Measurements from ENCODE around the gene MRFAP1. TPM values are rescaled to one million over a fixed set of nuclear protein-coding genes. Genes with fewer than 3 reads are reported as not detected.

MRFAP1 gene
- total and polyA plus RNA-seq, 7 donors, result 196 to 261 (median 226) TPM

GRCh38 chr4:6618386-6619115 is 21.9 kb upstream of the MRFAP1 start:
- TF ChIP-seq POLR2AphosphoS5 (IDR thresholded peaks at IDR 0.05) (no peak), EP300 (IDR thresholded peaks at IDR 0.05) (no peak), CTCF (IDR thresholded peaks at IDR 0.05) (no peak), POLR2A (IDR thresholded peaks at IDR 0.05) (no peak)
- Histone ChIP-seq H3K27me3 (no peaks in the 10 kb centered on the region), H3K9me3 (no peaks in the 10 kb centered on the region), H3K4me1 (no peaks in the 10 kb centered on the region), H3K27ac (no peak overlapping the region), H3K4me3 (no peak overlapping the region), H3K36me3 (peaks cover 0 to 62% (median 19%) of the 10 kb centered on the region in 4 donors)
- peak; percentile 45 for DNase-seq
- intact Hi-C loops (cut with DNase I), result no loop called here
- WGBS, 2 donors, result 92% methylated on average over 19 of the region's 19 CpGs

- no peaks in the 10 kb centered on the region for H3K27me3 ChIP-seq
- no peaks in the 10 kb centered on the region for H3K9me3 ChIP-seq
- DNase-seq, result peak; percentile 46
- no peak overlapping the region for H3K4me3 ChIP-seq
- peaks cover 0 to 58% (median 19%) of the 10 kb centered on the region in 4 donors for H3K36me3 ChIP-seq
- H3K4me1 ChIP-seq, result no peaks in the 10 kb centered on the region
- no peak overlapping the region for H3K27ac ChIP-seq
- intact Hi-C loops (cut with DNase I), result no loop called here
- 96% methylated on average over 13 of the region's 13 CpGs for WGBS, 2 donors
- TF ChIP-seq CTCF (IDR thresholded peaks at IDR 0.05) (no peak), POLR2A (IDR thresholded peaks at IDR 0.05) (no peak), EP300 (IDR thresholded peaks at IDR 0.05) (no peak), POLR2AphosphoS5 (IDR thresholded peaks at IDR 0.05) (no peak)
Measured at GRCh38 chr4:6619116-6619465, 21.4 kb upstream of the MRFAP1 start.

- DNase-seq, result peak; percentile 56
- Histone ChIP-seq H3K4me3 (no peak overlapping the region), H3K9me3 (no peaks in the 10 kb centered on the region), H3K4me1 (no peaks in the 10 kb centered on the region), H3K27ac (no peak overlapping the region), H3K36me3 (peaks cover 0 to 52% (median 17%) of the 10 kb centered on the region in 4 donors), H3K27me3 (no peaks in the 10 kb centered on the region)
- intact Hi-C loops (cut with DNase I), result no loop called here
- 91 to 94% methylated on average over 24 of the region's 24 CpGs for WGBS, 2 donors
- TF ChIP-seq EP300 (IDR thresholded peaks at IDR 0.05) (no peak), POLR2AphosphoS5 (IDR thresholded peaks at IDR 0.05) (no peak), POLR2A (IDR thresholded peaks at IDR 0.05) (no peak)
Measured at GRCh38 chr4:6619466-6620255, 20.8 kb upstream of the MRFAP1 start.

GRCh38 chr4:6620296-6620695 is 20.2 kb upstream of the MRFAP1 start:
- H3K36me3 ChIP-seq, result peaks cover 0 to 46% (median 15%) of the 10 kb centered on the region in 4 donors
- TF ChIP-seq EP300 (IDR thresholded peaks at IDR 0.05), result no peak
- TF ChIP-seq CTCF (IDR thresholded peaks at IDR 0.05), result no peak
- TF ChIP-seq POLR2A (IDR thresholded peaks at IDR 0.05), result no peak
- TF ChIP-seq POLR2AphosphoS5 (IDR thresholded peaks at IDR 0.05), result no peak
- peak; percentile 61 for DNase-seq
- WGBS, 2 donors, result 94 to 95% methylated on average over 10 of the region's 10 CpGs
- H3K27me3 ChIP-seq, result no peaks in the 10 kb centered on the region
- no peaks in the 10 kb centered on the region for H3K9me3 ChIP-seq
- no peak overlapping the region for H3K4me3 ChIP-seq
- intact Hi-C loops (cut with DNase I), result no loop called here
- no peak overlapping the region for H3K27ac ChIP-seq
- H3K4me1 ChIP-seq, result no peaks in the 10 kb centered on the region

GRCh38 chr4:6620891-6621555 is 19.5 kb upstream of the MRFAP1 start:
- intact Hi-C loops (cut with DNase I), result no loop called here
- 86 to 90% methylated on average over 10 of the region's 10 CpGs for WGBS, 2 donors
- H3K27ac ChIP-seq, result no peak overlapping the region
- DNase-seq, result peak; percentile 44
- no peaks in the 10 kb centered on the region for H3K9me3 ChIP-seq
- H3K27me3 ChIP-seq, result no peaks in the 10 kb centered on the region
- H3K4me1 ChIP-seq, result no peaks in the 10 kb centered on the region
- no peak overlapping the region for H3K4me3 ChIP-seq
- peaks cover 0 to 39% (median 11%) of the 10 kb centered on the region in 4 donors for H3K36me3 ChIP-seq
- no peak for TF ChIP-seq EP300 (IDR thresholded peaks at IDR 0.05)
- TF ChIP-seq CTCF (IDR thresholded peaks at IDR 0.05), result no peak
- no peak for TF ChIP-seq POLR2A (IDR thresholded peaks at IDR 0.05)
- no peak for TF ChIP-seq POLR2AphosphoS5 (IDR thresholded peaks at IDR 0.05)

Data from sigmoid colon (tissue), 7 donors.